Neural progenitor cell (in vitro differentiated cells): ENCODE results near the gene TNFSF13B.

ENCODE experiments used
- EZH2 ChIP-seq: fragments of 200-600 bp; sonication (generic); IDR thresholded peaks from 2 replicates; pipeline ENCODE4 v1.6.1; 2017; ENCODE audit warnings: antibody characterized with exemption, mild to moderate bottlenecking, moderate library complexity
- EZH2phosphoT487 ChIP-seq: fragments of 200-600 bp; sonication (generic); IDR thresholded peaks from 2 replicates; pipeline ENCODE4 v1.6.1; 2017; ENCODE audit warnings: antibody characterized with exemption
- TF ChIP-seq, protein P1 (sequence below): fragments of 200-600 bp; sonication (generic); IDR thresholded peaks from 2 replicates; pipeline ENCODE4 v1.5.1; 2017; ENCODE audit warnings: antibody characterized with exemption, mild to moderate bottlenecking

DNA sequence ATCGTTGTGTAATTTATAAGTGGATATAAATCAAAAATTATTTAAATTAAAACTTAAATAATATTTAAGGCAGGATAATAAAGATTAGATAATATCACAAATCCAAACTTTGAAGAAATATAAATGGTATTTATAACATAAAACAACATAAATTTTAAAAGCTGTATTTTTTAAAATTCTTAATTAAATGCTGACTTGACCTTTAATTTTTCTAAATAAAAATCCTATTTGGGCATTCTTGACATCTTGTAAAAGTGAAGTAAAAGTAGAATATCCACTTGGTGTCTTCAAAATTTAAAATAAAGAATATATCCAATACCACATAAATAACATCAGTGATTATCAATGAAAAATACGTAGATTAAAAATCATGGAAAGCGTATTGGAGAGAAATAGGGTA is 87.7 kb downstream of the TNFSF13B start:
- TF ChIP-seq, protein P1, sequence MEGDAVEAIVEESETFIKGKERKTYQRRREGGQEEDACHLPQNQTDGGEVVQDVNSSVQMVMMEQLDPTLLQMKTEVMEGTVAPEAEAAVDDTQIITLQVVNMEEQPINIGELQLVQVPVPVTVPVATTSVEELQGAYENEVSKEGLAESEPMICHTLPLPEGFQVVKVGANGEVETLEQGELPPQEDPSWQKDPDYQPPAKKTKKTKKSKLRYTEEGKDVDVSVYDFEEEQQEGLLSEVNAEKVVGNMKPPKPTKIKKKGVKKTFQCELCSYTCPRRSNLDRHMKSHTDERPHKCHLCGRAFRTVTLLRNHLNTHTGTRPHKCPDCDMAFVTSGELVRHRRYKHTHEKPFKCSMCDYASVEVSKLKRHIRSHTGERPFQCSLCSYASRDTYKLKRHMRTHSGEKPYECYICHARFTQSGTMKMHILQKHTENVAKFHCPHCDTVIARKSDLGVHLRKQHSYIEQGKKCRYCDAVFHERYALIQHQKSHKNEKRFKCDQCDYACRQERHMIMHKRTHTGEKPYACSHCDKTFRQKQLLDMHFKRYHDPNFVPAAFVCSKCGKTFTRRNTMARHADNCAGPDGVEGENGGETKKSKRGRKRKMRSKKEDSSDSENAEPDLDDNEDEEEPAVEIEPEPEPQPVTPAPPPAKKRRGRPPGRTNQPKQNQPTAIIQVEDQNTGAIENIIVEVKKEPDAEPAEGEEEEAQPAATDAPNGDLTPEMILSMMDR = no peak
- TF ChIP-seq EZH2phosphoT487 (no peak), EZH2 (no peak)
